Prostate gland (tissue), 2 donors: ENCODE results near the gene ACKR1. TPM values are rescaled to one million over a fixed set of nuclear protein-coding genes. Genes with fewer than 3 reads are reported as not detected.
A peak's percentile ranks its signal among the peaks of the same experiment; 100 is the strongest.

Experiments
- DNase-seq: peaks from one replicate; pipeline ENCODE4 v3.0.0-alpha.2; 2019; ENCODE audit warnings: low spot score
- H3K27ac ChIP-seq, 2 donors: fragments of 200-600 bp; sonication (generic); 2 replicates each; pipeline ENCODE4 v1.5.1; 2017 to 2019
- H3K27me3 ChIP-seq: fragments of 200-600 bp; sonication (generic); replicated peaks from 2 replicates; pipeline ENCODE4 v1.5.1; 2019; ENCODE audit not compliant: insufficient read depth
- H3K36me3 ChIP-seq, 2 donors: fragments of 200-600 bp; sonication (generic); 1 replicate in 1 of 2; 2 replicates in 1 of 2; pipeline versions ENCODE4 v1.5.1 to v1.8.1; 2017 to 2019
- H3K4me1 ChIP-seq: fragments of 200-600 bp; sonication (generic); replicated peaks from 2 replicates; pipeline ENCODE4 v1.5.1; 2019
- H3K4me3 ChIP-seq, 2 donors: fragments of 200-600 bp; sonication (generic); 2 replicates each; pipeline ENCODE4 v1.5.1; 2017 to 2019
- H3K9me3 ChIP-seq: fragments of 200-600 bp; sonication (generic); 2 replicates; pipeline ENCODE4 v1.5.1; 2017
- CTCF ChIP-seq, 4 experiments: fragments of 200-600 bp in 2 of 4; fragments of 450-650 bp in 2 of 4; sonication (generic) in 2 of 4; IDR thresholded peaks; 1 replicate in 3 of 4; 2 replicates in 1 of 4; pipeline ENCODE4 v1.5.1; 2016 to 2019; ENCODE audit warnings: antibody characterized with exemption in 4 of 4, mild to moderate bottlenecking in 2 of 4, moderate library complexity in 2 of 4
- POLR2A ChIP-seq: fragments of 450-650 bp; IDR thresholded peaks from one replicate; pipeline ENCODE4 v1.6.1; 2016; ENCODE audit warnings: antibody characterized with exemption, mild to moderate bottlenecking
- POLR2AphosphoS5 ChIP-seq: sonication (generic); formaldehyde crosslinking; IDR thresholded peaks from one replicate; pipeline ENCODE4 v1.6.1; 2017; ENCODE audit warnings: antibody characterized with exemption
- WGBS: methylation state at CpG from one replicate; pipeline ENCODE4 v1.1.5; 2018; 5-methylcytosine and 5-hydroxymethylcytosine counted together
- intact Hi-C: fragments of 100-400 bp; cut with DNase I; formaldehyde crosslinking; loops from one replicate; pipeline ENCODE4 v1.14.2; 2022
- total RNA-seq, 2 donors: library from RNA; depleted of rRNA; stranded (reverse); fragments of >200 nt; gene quantifications; one replicate each; pipeline ENCODE4 v1.1.0, GENCODE V29; 2016

The ACKR1 gene
- total RNA-seq, 2 donors from 2014 or later: 46.8 to 60.4 TPM

DNA sequence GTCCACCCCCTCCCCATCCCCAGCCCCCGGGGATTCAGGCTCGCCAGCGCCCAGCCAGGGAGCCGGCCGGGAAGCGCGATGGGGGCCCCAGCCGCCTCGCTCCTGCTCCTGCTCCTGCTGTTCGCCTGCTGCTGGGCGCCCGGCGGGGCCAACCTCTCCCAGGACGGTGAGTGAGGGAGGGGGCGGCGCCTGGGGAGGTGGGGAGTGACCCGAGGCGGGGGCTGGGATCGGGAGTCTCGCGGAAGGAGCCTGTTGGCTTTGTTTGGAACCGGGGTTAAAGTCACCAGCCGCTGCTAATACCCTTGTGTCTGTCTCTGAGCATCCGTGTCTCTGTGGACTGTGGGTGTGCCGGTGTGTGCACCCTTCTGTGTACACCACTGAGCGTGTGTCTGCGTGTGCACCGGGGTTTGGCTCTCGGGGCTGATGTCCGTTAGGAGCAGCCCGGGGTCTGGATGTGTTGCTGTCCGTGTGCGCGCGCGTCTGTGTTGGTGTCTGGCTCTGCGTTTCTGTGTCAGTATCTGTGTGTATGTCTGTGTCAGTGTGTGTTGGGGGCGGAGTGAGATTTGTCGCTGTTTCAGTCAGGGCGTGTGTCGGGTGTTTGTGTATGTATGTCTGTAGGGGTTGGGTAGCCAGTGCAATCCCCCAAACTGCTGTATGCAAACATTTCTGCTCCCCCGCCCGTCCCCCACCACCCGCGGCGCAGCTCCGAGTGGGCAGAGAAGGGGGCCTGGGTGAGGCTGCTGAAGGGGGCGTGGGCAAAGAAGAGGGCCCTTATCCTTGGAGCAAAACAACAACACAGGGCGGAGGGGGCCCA, 32.8 kb upstream of the ACKR1 start:
- TF ChIP-seq CTCF (IDR thresholded peaks at IDR 0.05): no peak
- TF ChIP-seq POLR2AphosphoS5: no peak
- no peak for TF ChIP-seq POLR2A
- Histone ChIP-seq H3K4me3 (peak overlapping the region in 1 of 2 donors; percentile 5), H3K9me3 (no peaks in the 10 kb centered on the region), H3K27me3 (peaks cover 14% of the 10 kb centered on the region), H3K4me1 (no peaks in the 10 kb centered on the region), H3K36me3 (no peaks in the 10 kb centered on the region), H3K27ac (no peak overlapping the region)
- intact Hi-C loops: no loop called here
- 2% methylated on average over 49 of the region's 49 CpGs for WGBS
- no peak for DNase-seq

DNA sequence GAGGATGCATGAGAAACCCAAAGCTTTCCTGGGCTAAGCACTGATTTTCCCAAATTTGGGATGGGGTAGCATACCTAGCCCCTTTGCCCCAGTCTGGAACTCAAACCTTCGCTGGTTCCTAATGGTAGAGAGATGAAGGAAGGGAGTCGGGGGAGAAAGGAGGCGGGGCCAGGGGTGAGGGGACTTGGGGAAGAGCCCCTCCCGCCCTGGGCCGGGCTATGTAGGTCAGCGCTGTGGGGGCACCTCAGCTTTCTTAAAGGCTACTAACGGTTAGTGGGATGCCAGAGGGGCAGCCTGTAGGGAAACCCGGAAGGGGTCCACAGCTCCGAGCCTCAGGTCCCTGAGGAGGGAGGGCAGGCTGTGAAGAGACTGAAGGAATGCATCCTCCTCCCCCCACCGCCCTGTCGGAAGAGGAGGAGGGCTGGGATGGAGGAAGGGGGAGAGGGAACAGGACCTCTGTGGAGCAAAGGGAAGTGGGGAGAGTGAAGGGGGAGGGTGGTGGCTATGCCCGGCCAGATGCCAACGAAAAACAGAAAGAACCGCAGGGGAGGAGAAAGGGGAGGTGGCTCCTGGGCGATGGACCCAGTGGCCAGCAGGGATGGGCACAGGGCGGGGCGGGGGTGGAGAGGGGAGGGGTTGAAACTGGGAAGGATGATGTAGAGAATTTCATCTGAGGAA, 31.9 kb upstream of the ACKR1 start:
- TF ChIP-seq CTCF (IDR thresholded peaks at IDR 0.05) (no peak), POLR2A (no peak), POLR2AphosphoS5 (no peak)
- H3K27me3 ChIP-seq: peaks cover 14% of the 10 kb centered on the region
- intact Hi-C loops: no loop called here
- H3K9me3 ChIP-seq: no peaks in the 10 kb centered on the region
- no peaks in the 10 kb centered on the region for H3K36me3 ChIP-seq
- no peaks in the 10 kb centered on the region for H3K4me1 ChIP-seq
- no peak overlapping the region for H3K4me3 ChIP-seq
- no peak for DNase-seq
- H3K27ac ChIP-seq: no peak overlapping the region
- 2% methylated on average over 17 of the region's 17 CpGs for WGBS

- no peaks in the 10 kb centered on the region for H3K36me3 ChIP-seq
- no peak for DNase-seq
- intact Hi-C loops: no loop called here
- H3K4me1 ChIP-seq: no peaks in the 10 kb centered on the region
- peaks cover 14% of the 10 kb centered on the region for H3K27me3 ChIP-seq
- no peak overlapping the region for H3K4me3 ChIP-seq
- H3K9me3 ChIP-seq: no peaks in the 10 kb centered on the region
- WGBS: 28% methylated on average over 7 of the region's 7 CpGs
- no peak overlapping the region for H3K27ac ChIP-seq
- no peak for TF ChIP-seq CTCF (IDR thresholded peaks at IDR 0.05)
Observed at GRCh38 chr1:159173320-159173719, 31.4 kb upstream of the ACKR1 start.

GRCh38 chr1:159175571-159175970, 29.1 kb upstream of the ACKR1 start:
- no peak for TF ChIP-seq CTCF (IDR thresholded peaks at IDR 0.05)
- TF ChIP-seq POLR2A: no peak
- TF ChIP-seq POLR2AphosphoS5: no peak
- WGBS: 69% methylated on average over 2 of the region's 2 CpGs
- peaks cover 12% of the 10 kb centered on the region for H3K27me3 ChIP-seq
- intact Hi-C loops: no loop called here
- H3K9me3 ChIP-seq: no peaks in the 10 kb centered on the region
- no peaks in the 10 kb centered on the region for H3K36me3 ChIP-seq
- no peak overlapping the region for H3K27ac ChIP-seq
- no peaks in the 10 kb centered on the region for H3K4me1 ChIP-seq
- no peak overlapping the region for H3K4me3 ChIP-seq
- DNase-seq: no peak
